SW480 (cell line): ENCODE results near the gene PHF19.

Experiments
- DNase-seq: peaks from one replicate; pipeline ENCODE4 v3.0.0-alpha.2; 2016; ENCODE audit warnings: low spot score

The PHF19 gene

DNA sequence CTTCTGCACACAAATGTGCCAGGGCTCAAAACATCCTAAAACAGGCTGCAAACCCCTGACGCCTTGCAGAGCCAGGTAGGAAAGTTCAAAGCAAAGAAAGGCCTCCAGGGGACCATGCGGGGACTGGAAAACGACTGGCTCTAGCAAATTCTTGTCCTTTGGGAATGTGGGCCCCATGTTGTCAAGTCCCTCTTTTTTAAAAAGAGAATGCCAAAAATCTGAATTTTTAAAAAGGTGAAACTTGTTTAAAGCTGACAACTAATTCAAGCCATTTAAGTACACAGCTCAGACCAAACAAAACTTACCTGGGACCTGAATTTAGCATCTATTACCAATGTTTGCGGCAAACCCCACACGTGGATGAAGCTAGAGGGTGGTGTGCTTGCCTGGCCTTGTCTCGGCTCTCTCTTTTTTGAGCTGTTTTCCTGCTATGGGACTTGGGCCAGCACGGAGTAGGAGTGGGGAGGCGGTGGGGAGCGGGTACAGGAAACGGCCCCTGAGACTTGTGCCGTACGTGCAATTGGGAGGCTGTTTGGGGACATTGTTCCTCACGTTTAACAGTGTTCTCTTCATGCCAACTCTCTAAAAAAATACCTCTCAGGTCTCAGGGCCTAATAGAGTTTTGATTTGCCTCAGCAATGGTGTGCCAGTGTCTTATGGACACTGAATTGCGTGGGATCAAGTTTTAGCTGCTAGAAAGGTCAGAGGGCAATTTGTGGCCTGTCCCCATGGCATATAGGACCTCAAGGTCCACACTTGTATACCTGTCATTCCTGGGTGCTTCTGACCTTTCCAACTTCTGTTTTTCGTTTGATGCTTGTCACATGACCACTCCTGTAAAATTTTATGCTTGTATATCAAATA lies 15.1 kb upstream of the PHF19 start:
- DNase-seq = peak; percentile 33

DNA sequence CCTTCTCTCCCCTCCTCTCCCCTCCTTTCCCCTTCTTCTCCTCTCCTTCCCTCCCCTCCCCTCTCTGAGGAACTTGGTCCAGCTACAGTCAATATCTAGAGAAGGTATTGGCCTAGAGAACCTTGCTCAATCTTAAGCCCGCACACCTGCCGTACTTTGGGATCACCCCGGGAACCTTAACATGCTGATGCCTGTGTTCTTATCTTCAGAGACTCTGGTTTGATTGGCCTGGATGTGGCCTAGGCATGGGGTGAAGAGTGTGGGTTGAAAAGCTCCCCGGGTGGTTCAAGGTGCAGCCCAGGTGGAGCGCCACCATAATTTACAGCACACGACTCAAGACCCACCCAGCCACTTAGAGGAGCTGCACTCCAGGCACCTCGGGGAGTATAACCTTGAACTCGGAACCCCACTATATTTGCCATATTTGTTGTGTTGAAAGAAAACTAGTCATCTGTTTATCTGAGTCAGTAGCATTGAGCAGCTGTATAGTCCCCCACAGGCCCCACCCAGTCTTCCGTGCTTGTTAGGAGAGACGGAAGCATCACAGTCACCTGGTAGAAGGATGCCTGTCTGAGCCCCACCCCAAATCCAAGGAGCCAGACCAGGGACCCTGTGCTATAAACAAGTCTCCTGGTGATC lies 14.4 kb upstream of the PHF19 start:
- DNase-seq = peak; percentile 49

DNA sequence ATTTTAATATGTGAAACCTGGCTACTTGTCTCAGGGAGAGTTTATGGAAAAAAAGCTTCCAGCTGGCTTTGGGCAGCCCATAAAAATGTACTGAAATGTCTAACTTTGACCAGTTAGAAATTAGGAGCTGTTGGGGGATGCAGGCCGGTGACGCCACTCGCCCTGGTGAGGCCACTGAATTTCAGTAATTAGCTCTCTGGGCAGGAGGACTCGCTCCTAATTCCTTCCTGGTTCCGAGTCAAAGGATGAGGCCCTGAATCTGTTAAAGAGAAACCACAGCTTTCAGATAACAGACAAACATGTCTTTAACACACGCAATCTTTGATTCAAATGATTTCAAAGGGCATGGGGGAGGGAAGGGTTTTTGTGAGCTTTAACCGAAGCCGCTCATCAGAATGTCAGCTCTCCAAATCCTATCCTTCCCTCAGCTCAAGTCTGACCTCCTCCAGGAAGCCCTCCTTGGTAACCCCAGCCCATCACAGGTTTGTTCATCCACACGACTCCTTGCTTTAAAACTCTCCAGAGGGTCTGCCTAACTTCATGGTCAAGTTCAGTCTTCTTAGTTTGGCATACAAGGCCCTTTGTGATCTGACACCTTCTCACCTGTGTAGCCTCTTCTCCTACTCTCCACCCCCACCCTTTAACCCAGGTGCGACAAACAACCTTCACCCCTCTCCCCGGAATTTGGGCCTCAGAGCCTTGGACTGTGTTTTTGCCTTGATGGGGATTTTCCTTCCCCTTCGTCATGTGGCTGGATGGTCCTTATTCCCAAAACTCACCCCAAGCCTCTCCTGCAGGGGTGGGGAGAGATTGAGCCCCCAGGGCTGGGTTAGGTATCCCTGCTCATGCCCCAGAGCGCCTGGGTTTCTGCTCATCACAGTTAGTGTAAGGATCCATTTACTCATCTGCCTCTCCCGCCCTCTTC lies 13.6 kb upstream of the PHF19 start:
- peak; percentile 67 for DNase-seq

DNA sequence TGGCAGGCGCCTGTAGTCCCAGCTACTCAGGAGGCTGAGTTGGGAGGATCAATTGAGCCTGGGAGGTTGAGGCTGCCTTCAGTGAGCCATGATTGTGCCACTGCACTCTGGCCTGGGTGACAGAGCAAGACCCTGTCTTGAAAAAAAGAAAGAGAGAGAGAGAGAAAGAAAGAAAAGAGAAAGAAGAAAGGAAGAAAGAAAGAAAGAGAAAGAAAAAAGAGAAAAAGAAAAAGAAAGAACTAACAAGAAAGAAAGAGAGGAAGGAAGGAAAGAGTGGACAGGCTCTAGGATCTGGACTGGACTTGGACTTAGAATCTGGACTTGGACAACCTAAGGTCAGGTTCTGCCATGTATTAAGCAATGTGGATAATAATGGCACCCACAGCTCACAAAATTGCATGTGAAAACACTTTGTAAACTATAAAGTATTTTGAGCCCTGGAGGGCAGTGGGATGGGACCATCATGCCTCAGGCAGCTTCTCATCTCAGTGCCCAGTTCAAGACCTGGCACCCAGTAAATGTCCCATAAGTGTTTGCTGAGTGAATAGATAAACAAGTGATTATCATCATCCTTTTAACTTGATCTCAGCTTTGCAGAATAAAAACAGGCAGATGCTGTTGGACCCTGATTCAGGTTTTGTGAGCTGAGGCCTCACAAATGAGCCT lies 12.8 kb upstream of the PHF19 start:
- DNase-seq = no peak

DNA sequence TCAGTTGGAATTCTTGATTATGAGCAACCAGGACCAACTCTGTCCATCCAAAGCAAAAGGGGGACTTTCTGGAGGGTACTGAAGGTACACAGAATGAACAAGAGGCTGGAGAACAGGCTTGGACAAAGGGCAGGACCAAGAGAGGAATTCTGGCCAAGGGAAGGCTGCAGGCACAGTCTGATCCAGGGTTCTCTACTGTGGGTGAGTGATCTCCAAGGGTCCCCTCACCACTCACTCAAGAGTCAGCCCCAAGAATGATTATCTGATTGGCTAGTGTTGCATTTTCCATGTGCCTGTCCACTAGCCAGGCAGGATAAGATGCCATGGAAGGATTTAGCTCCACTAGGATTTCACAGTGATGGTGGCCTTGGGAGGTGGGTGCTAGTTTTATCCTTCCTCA lies 11.6 kb upstream of the PHF19 start:
- no peak for DNase-seq

DNA sequence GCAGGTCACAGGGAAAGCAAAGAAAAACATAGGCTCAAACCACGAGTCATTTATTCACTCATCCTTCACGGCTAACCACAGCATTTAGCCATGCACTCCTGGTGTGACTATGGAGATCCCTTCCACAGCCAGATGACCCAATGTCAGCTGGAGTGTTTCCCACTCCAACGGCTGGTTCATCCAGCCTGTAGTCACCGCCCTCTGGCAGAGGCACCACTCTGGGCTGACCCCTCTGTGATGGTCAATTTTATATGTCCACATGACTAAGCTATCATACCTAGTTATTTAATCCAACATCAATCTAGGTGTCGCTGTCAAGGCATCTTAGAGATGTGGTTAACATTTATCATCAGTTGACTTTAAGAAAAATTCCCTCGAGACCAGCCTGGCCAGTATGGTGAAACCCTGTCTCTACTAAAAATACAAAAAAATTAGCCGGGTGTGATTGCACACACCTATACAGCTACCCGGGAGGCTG lies 9.5 kb upstream of the PHF19 start:
- DNase-seq = no peak

DNA sequence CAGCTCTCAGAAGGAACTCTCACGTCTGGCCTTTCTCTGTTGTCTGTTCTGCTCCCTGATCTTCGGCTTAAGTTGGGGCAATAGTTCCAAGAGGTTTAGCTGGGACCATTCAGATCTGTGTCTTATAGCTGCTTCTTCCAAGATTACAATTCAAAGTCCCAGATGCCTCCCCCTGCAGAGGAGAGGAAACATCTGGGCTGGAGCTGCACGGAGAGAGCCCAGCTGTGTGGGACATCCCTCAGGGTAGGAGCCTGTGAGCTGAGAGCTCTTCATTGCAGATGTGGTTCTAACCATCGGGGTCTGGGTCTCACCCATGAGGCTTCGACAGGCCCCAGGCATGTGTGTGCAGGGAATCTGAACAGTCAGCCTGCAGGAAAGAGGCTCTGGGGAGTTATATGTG lies 9.0 kb upstream of the PHF19 start:
- no peak for DNase-seq

DNA sequence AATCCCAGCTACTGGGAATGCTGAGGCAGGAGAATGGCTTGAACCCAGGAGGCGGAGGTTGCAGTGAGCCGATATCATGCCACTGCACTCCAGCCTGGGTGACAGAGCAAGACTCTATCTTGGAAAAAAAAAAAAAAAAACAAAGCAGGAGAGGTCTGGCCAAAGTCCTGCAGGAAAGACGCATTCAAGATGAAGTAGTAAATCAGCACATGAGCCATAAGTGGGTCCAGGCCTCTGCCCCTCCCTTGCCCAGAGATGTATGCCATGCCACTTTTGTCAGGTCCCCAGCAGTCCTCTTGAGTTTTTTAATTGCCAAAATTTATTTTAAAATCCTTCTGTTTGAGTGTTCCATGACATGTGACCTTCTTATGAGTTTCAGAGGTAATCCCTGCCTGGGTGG lies 8.5 kb upstream of the PHF19 start:
- no peak for DNase-seq

DNA sequence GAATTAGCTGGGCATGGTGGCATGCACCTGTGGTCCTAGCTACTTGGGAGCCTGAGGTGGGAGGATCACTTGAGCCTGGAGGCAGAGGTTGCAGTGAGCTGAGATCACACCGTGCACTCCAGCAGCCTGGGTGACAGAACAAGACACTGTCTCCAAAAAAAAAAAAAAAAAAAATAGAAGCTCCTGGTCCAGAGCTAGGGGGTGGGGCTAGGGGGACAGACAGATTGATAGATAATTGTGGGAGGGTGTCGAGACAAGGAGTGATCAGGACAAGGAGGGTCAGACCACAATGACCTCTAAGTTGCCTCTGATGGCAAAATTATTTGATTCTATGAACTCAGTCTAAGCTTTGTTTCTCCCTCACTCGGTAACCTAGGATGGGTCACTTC lies 6.6 kb upstream of the PHF19 start:
- DNase-seq = no peak

DNA sequence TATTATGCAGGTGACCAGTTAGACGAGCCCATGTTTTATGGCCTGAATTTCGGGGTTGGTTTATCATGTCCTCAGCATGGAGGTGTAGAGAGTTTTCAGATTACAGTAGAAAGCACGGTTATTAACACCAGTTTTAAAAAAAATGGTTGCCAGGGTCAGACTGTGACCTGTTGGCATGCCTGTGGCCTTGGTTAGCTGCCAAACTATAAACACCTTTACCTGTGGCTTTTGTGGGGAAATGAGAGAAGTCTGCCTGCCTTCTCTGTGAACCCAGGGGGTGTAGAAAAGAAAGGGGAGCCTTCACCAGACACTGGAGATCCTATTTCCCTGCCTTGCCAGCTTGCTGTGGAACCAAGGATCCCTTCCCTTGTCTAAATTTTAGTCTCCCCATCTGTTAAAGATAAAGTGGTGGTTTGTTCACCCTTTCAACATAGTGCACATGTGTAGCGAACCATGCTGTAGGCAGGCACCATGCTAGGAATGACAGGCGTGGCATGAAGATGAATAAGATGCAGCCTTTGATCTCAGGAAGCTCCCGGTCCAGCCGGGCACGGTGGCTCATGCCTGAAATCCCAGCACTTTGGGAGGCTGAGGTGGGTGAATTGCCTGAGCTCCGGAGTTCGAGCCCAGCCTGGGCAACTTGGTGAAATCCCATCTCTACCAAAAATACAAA lies 6.1 kb upstream of the PHF19 start:
- DNase-seq = peak; percentile 97

DNA sequence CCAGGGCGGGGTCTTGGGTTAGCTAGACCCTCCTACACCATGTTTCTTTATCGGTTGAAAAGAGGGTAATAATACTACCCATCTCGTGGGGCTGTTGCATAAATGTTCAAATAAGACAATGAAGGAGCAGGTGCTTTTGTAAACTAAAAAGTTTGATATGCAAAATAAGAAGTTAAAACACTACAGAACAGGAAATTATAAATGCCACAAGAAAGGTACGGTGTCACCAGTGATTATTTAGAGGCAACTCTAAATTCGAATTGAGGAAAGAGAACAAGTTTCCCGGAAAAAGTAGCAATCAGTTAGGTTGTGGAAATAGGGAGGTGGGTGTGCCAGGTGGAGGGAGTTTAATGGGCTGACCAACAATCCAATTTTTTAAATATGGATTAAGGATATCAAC lies 2.5 kb upstream of the PHF19 start:
- no peak for DNase-seq

DNA sequence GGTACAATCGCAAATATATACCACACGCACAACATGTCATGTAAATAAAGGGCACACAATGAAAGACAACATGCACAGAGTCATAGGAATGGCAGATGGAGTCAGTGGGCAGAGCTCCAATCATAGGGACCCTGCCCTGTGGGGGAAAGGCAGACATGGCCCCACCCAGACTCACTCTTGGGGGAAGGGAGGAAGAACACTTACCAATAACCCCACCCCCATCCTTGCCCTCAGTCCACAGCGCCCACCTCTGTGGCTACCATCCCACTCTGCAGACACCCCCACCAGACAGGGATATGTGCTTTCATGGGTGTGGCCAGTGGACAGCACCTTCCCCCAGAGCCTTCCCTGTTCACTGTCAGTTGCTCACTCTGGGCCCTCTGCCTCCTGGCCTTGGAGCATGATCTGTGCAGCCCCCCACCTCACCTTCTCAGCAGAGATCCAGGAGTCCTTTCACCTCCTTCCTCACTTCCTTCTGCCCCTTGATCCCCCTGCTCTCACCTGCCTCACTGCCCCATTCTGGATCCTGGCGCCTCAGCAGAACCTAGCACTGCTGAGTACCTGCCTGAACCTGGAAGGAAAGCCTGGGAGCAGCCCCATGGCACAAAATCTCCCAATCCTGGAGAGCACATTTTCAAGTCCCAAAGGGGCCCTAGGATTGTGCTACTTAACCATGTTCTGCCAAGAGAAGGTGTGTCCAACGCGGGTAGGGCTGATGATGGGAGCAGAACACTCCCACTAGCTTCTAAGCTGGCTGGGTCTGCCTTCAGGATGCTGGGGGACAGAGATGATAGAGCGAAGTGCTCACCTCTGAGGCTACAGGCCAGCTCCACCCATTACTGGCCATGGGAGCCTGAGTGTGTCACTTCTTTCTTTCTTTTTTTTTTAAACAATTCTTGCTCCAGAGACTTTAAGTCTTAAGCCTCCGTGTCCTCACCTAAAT lies 1.5 kb upstream of the PHF19 start:
- peak; percentile 36 for DNase-seq

DNA sequence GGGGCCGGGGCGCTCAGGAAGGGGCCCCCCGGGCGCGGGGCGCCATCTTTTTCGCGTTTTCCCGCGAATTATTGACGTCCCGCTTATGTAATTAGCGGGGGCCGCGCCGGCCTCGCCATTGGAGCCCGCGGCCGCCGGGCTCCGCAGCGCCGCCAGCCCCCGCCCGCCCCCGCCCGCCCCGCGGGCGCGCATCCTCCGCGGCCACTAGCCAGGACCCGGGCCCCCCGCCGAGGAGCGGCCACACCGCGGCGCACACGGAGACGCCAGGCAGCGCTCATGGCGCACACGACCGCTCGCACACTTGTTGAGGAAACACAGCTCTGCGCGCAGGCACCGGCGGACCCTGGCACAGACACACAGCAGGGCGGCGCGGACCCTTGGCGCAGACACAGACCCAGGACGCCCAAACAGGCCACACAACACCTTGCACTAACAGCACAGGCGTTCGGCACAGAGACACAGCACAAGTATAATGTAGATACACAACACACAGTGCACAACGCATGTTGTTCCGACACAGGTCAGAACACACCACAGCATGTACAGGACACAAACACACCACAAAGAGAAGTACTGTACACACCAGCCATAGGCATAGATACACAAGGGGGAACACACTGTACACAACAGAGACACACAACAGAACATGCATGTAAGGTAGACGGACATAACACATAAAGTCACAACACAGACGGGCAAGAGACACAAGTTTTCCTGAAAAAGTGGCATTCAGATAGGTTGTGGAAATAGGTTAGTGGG lies 467 bp upstream of the PHF19 start:
- DNase-seq = peak; percentile 70

DNA sequence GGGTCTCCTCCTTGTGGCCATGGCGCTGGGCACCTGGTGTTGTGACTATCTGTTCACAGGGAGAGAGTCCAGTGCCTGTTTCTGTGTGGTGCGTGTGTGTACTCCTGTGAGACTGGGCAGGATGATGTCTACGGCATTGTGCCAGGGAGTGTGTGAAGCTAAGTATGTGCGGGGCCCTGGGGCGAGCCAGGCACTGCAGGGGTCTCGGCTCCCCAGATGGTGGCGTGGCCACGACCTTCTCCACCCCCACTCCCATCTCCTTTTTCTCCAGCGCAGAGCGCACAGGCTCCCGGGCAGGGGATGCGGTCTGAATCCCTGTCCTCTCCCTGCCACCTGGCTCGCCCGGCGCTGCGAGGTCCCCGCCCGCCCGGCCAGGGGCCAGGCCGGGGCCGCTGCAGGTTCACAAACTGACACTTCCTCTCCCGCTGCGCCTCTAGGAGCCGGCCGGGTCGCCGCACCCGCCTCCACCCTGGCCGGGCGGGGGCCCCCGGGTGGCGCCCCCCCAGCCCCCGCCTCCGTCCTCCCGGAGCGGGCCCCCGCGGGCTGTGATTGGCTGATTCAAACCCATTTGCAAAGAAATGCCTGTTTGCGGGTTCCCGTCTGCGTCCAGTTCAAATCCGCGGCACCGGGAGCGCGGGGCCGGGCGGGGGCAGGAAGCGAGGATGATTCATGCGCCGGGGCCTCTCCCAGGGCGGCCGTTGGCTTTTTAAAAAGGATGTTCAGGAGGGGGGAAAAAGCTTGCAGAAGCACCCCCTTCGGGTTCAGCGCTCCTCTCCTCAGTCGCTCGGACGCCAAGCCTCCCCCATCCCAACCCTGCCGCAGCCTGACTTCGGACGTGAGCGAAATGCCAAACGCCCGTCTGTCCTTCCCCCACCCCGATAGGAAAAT lies 790 bp downstream of the PHF19 start:
- DNase-seq = peak; percentile 95

DNA sequence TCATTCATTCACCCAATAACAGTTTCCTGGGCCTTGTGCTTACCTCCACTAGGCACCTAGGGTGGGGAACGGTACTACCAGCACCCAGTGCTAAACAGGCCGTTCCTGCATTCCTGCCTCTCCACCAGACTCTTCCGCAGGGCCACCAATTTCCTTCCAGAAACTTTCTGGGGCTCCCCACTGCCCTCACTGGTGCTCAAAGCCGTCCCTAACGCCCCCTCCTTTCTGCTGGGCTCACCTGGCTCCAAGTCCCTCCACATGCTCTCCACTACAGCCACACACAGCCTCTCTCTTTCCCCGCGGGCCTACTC lies 1.4 kb downstream of the PHF19 start:
- DNase-seq = no peak

DNA sequence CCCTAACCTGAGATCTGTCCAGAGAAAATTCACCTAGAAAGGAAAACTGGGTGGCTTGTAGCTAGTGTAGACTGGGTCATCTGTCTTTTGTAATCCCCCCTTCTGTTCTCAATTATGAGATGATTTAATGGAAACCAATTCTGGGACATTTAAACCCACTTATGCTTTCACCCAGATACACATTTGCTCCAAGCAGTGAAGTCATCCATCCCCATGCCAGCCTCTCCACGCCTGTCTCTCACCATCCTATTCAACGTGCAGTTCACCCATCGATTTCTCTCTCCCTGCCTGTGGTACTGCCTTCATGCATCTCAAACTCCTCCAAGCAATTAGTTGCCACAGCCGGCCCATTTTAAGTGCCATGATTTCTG lies 1.8 kb downstream of the PHF19 start:
- no peak for DNase-seq

DNA sequence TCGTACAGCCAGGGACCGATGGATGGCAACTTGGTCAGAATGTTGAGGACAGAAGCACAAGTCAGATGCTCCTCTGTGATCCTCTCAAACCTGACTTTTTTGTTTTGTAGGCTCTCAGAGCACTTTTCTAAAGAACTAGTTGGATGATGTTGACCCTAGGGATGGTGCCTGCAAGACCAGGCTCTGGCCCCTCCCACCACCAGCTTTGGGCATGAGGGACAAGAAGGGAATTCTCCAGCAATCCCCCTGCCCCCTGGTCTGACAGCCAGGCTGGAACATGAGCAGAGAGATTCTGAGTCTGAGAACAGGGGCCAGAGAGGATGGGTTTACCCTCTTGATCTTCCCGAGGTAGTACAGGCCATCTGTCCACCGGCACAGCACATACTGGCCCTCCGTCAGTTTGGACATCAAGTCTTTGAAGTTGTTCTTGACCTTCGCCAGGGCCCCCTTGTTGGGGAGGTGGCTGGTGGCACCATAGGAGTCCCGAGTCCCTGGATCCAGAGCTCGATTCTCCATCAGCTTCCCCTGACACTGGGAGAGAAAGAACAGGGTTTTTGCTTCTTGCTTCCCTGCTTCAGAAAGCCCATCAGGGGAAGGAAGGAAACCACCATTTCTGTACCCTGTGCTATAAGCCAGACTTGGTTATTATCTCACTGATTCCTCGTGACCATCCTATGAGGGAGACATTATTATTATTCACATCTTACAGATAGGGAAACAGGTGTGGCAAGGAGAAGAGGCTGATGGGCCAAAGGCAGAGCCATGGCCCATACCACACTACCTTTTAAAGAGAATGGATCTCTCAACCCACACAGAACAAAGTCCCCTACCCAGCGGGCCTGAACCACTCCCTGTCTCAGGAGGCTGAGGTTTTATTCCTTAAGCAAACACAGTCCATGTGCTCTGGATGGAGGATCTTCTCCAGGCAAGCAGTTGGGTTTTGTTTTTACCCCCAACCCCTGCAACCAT lies 2.5 kb downstream of the PHF19 start:
- DNase-seq = no peak
